CD4-positive, alpha-beta T cell (primary cell): ENCODE measurements around the gene SLC35G6. TPM values are rescaled to one million over a fixed set of nuclear protein-coding genes. Genes with fewer than 3 reads are reported as not detected.
A peak's percentile ranks its signal among the peaks of the same experiment; 100 is the strongest.

Experiments
- ATAC-seq: fragments of 200-7000 bp; cut with Tn5 transposase; one replicate; pipeline ENCODE4 v1.10.0; 2022; ENCODE audit warnings: mild to moderate bottlenecking; ENCODE audit not compliant: poor library complexity
- CTCF ChIA-PET: fragments of 350-600 bp; sonication (Branson Sonifier 250); formaldehyde crosslinking; loops from one replicate; lab custom pipeline; 2021; ENCODE audit warnings: antibody characterized with exemption, inconsistent platforms; lab: Charles Lee
- POLR2A ChIA-PET: fragments of 350-600 bp; sonication (Branson Sonifier 250); formaldehyde crosslinking; loops from one replicate; lab custom pipeline; 2021; ENCODE audit warnings: antibody characterized with exemption, inconsistent platforms; lab: Charles Lee
- DNase-seq, 14 experiments: peaks; one replicate each; pipeline ENCODE4 v3.0.0-alpha.2; 2013 to 2020; ENCODE audit warnings: mixed read lengths in 2 of 14
- H3K27ac ChIP-seq, 2 donors: one replicate each; pipeline versions ENCODE4 v1.5.1 to v1.7.0; 2013; ENCODE audit warnings: low read length in 2 of 2, low read depth in 1 of 2, mild to moderate bottlenecking in 1 of 2
- H3K27me3 ChIP-seq, 2 experiments: 1 replicate in 1 of 2; 2 replicates in 1 of 2; pipeline versions ENCODE4 v1.6.1 to v1.7.0; 2013; ENCODE audit warnings: low read length in 2 of 2, control low read depth in 1 of 2, mild to moderate bottlenecking in 1 of 2, moderate library complexity in 1 of 2; ENCODE audit not compliant: insufficient read depth in 2 of 2, control insufficient read depth in 1 of 2
- H3K36me3 ChIP-seq: one replicate; pipeline ENCODE4 v1.6.1; 2013; ENCODE audit warnings: low read length, control low read depth; ENCODE audit not compliant: insufficient read depth
- H3K4me1 ChIP-seq: one replicate; pipeline ENCODE4 v1.6.1; 2013; ENCODE audit warnings: low read length, control low read depth; ENCODE audit not compliant: insufficient read depth
- H3K4me3 ChIP-seq: one replicate; pipeline ENCODE4 v1.5.1; 2013; ENCODE audit warnings: mild to moderate bottlenecking, low read length, moderate library complexity
- H3K9me3 ChIP-seq, 2 experiments: 1 replicate in 1 of 2; 2 replicates in 1 of 2; pipeline versions ENCODE4 v1.6.1 to v1.7.0; 2013; ENCODE audit warnings: low read length in 2 of 2, mild to moderate bottlenecking in 2 of 2, control low read depth in 1 of 2, moderate library complexity in 1 of 2; ENCODE audit not compliant: control insufficient read depth in 1 of 2, insufficient read depth in 1 of 2
- H3K27ac Mint-ChIP-seq: one replicate; pipeline ENCODE4 v1.8.0; 2020; ENCODE audit warnings: mixed read lengths
- H3K27me3 Mint-ChIP-seq: one replicate; pipeline ENCODE4 v1.8.0; 2021; ENCODE audit warnings: mixed read lengths
- H3K36me3 Mint-ChIP-seq: one replicate; pipeline ENCODE4 v1.8.0; 2021; ENCODE audit warnings: low read depth, mixed read lengths
- H3K4me1 Mint-ChIP-seq: one replicate; pipeline ENCODE4 v1.8.0; 2021; ENCODE audit warnings: low read depth, mixed read lengths
- H3K4me3 Mint-ChIP-seq: one replicate; pipeline ENCODE4 v1.8.0; 2020; ENCODE audit warnings: mild to moderate bottlenecking, mixed read lengths
- H3K9me3 Mint-ChIP-seq: one replicate; pipeline ENCODE4 v1.8.0; 2020; ENCODE audit warnings: mixed read lengths
- CTCF ChIP-seq: fragments of 200-600 bp; IDR thresholded peaks from one replicate; pipeline ENCODE4 v1.8.0; 2022; ENCODE audit warnings: antibody characterized with exemption, mild to moderate bottlenecking
- intact Hi-C, 2 experiments: fragments of 100-400 bp; cut with DNase I in 1 of 2; cut with micrococcal nuclease in 1 of 2; formaldehyde crosslinking; loops; one replicate each; pipeline versions ENCODE4 v1.15.1 to v1.9.0; 2023 to 2025; cut with DNase I, micrococcal nuclease
- total RNA-seq, 174 experiments: library from RNA in 2 of 174; stranded (reverse) in 2 of 174; gene quantifications; one replicate each; pipeline ENCODE4 v1.2.3 and lab custom pipeline; 2021 to 2026

Gene SLC35G6
- total RNA-seq, 2 experiments from 2014 or later, result 0.17 TPM; not detected in 1

GRCh38 chr17:7466318-7466638, 15.0 kb upstream of the SLC35G6 start:
- intact Hi-C loops, result no loop called here
- Histone ChIP-seq H3K27ac (no peak overlapping the region), H3K27me3 (no peaks in the 10 kb centered on the region), H3K9me3 (no peaks in the 10 kb centered on the region), H3K4me1 (peaks cover 8% of the 10 kb centered on the region), H3K4me3 (no peak overlapping the region), H3K36me3 (peaks cover 39% of the 10 kb centered on the region)
- POLR2A ChIA-PET, result no interaction called here
- peaks cover 46% of the 10 kb centered on the region for H3K36me3 Mint-ChIP-seq
- no peaks in the 10 kb centered on the region for H3K9me3 Mint-ChIP-seq
- DNase-seq (no peak), ATAC-seq (no peak)
- H3K4me1 Mint-ChIP-seq, result peaks cover 6% of the 10 kb centered on the region
- CTCF ChIA-PET, result interaction anchor here (0.9 kb wide), 1 partner anchor 29 kb away, joined by 3 read pairs; no protein-coding TSS in a partner anchor
- H3K27me3 Mint-ChIP-seq, result no peaks in the 10 kb centered on the region
- H3K4me3 Mint-ChIP-seq, result no peak overlapping the region
- no peak for TF ChIP-seq CTCF
- H3K27ac Mint-ChIP-seq, result no peak overlapping the region

- TF ChIP-seq CTCF, result no peak
- Histone ChIP-seq H3K4me3 (no peak overlapping the region), H3K27ac (no peak overlapping the region), H3K9me3 (no peaks in the 10 kb centered on the region), H3K27me3 (no peaks in the 10 kb centered on the region), H3K4me1 (peaks cover 13% of the 10 kb centered on the region), H3K36me3 (peaks cover 38% of the 10 kb centered on the region)
- Mint-ChIP-seq H3K9me3 (no peaks in the 10 kb centered on the region), H3K36me3 (peaks cover 45% of the 10 kb centered on the region), H3K4me3 (no peak overlapping the region), H3K27ac (no peak overlapping the region), H3K4me1 (peaks cover 11% of the 10 kb centered on the region), H3K27me3 (no peaks in the 10 kb centered on the region)
- intact Hi-C loops, result no loop called here
- no peak for ATAC-seq
- POLR2A ChIA-PET, result no interaction called here
- CTCF ChIA-PET, result interaction anchor here (0.9 to 1.4 kb wide), 2 partner anchors 30 kb away, joined by 3 to 5 read pairs; no protein-coding TSS in a partner anchor
- DNase-seq, result peak in 2 of 14 experiments; percentile 45 to 58
These were observed 14.5 kb upstream of the SLC35G6 start for GRCh38 chr17:7466639-7467341.

GRCh38 chr17:7467498-7467897, 13.7 kb upstream of the SLC35G6 start:
- Mint-ChIP-seq H3K27ac (no peak overlapping the region), H3K9me3 (no peaks in the 10 kb centered on the region), H3K4me1 (peaks cover 16% of the 10 kb centered on the region), H3K27me3 (no peaks in the 10 kb centered on the region), H3K4me3 (no peak overlapping the region), H3K36me3 (peaks cover 47% of the 10 kb centered on the region)
- ChIA-PET POLR2A (no interaction called here), CTCF (interaction anchor here (1.4 kb wide), 1 partner anchor 31 kb away, joined by 5 read pairs; no protein-coding TSS in a partner anchor)
- no peak overlapping the region for H3K27ac ChIP-seq
- H3K4me1 ChIP-seq, result peaks cover 20% of the 10 kb centered on the region
- intact Hi-C loops, result no loop called here
- H3K36me3 ChIP-seq, result peaks cover 31% of the 10 kb centered on the region
- no peaks in the 10 kb centered on the region for H3K9me3 ChIP-seq
- TF ChIP-seq CTCF, result no peak
- H3K27me3 ChIP-seq, result no peaks in the 10 kb centered on the region
- H3K4me3 ChIP-seq, result no peak overlapping the region
- ATAC-seq (no peak), DNase-seq (no peak)
